PC-9 (cell line): ENCODE measurements around the gene LYRM7. TPM values are rescaled to one million over a fixed set of nuclear protein-coding genes. Genes with fewer than 3 reads are reported as not detected.

ENCODE experiments used
- BruUV-seq: library from RNA; stranded (reverse); fragments of 400-500 nt; replicated peaks from 2 replicates; lab custom pipeline; 2021; lab: Mats Ljungman, UMichigan
- CTCF ChIA-PET: fragments of 300-600 bp; sonication (Branson Sonifier 250); formaldehyde crosslinking; loops from one replicate; lab custom pipeline; 2022; ENCODE audit warnings: antibody characterized with exemption; lab: Charles Lee
- POLR2A ChIA-PET: fragments of 300-600 bp; sonication (Branson Sonifier 250); formaldehyde crosslinking; loops from one replicate; lab custom pipeline; 2022; ENCODE audit warnings: antibody characterized with exemption; ENCODE audit not compliant: unreplicated experiment; lab: Charles Lee
- DNase-seq, 2 experiments: peaks; one replicate each; pipeline versions ENCODE4 v3.0.0 to v3.0.0-alpha.2; 2015 to 2022; ENCODE audit warnings: mixed read lengths in 1 of 2
- H2AFZ ChIP-seq: fragments of 200-600 bp; sonication (generic); 2 replicates; pipeline ENCODE4 v1.8.1; 2017; ENCODE audit warnings: antibody characterized with exemption
- H3F3A ChIP-seq: fragments of 200-600 bp; sonication (generic); 2 replicates; pipeline ENCODE4 v1.8.1; 2017; ENCODE audit warnings: antibody characterized with exemption, mild to moderate bottlenecking, low read depth; ENCODE audit not compliant: insufficient read depth
- H3K27ac ChIP-seq: fragments of 200-600 bp; sonication (generic); 2 replicates; pipeline ENCODE4 v1.6.1; 2016; ENCODE audit warnings: mixed run types
- H3K27me3 ChIP-seq: fragments of 200-600 bp; sonication (generic); 2 replicates; pipeline ENCODE4 v1.6.1; 2016; ENCODE audit warnings: low read depth, mixed run types; ENCODE audit not compliant: insufficient read depth
- H3K36me3 ChIP-seq: fragments of 200-600 bp; sonication (generic); 2 replicates; pipeline ENCODE4 v1.6.1; 2016; ENCODE audit warnings: low read depth, mixed run types
- H3K4me1 ChIP-seq: fragments of 200-600 bp; sonication (generic); replicated peaks from 2 replicates; pipeline ENCODE4 v1.6.1; 2016; ENCODE audit warnings: mixed run types; ENCODE audit not compliant: insufficient read depth
- H3K4me2 ChIP-seq: fragments of 200-600 bp; sonication (generic); 2 replicates; pipeline ENCODE4 v1.6.1; 2017; ENCODE audit warnings: mixed run types
- H3K4me3 ChIP-seq: fragments of 200-600 bp; sonication (generic); 2 replicates; pipeline ENCODE4 v1.6.1; 2016; ENCODE audit warnings: mixed run types
- H3K79me2 ChIP-seq: fragments of 200-600 bp; sonication (generic); 2 replicates; pipeline ENCODE4 v1.6.1; 2017; ENCODE audit warnings: low read depth, mixed run types
- H3K9me2 ChIP-seq: fragments of 200-600 bp; sonication (generic); 2 replicates; pipeline ENCODE4 v1.8.1; 2017; ENCODE audit warnings: mild to moderate bottlenecking; ENCODE audit not compliant: insufficient read depth
- H3K9me3 ChIP-seq: fragments of 200-600 bp; sonication (generic); 2 replicates; pipeline ENCODE4 v1.8.1; 2016; ENCODE audit warnings: low read depth; ENCODE audit not compliant: insufficient read depth
- H4K20me1 ChIP-seq: fragments of 200-600 bp; sonication (generic); 2 replicates; pipeline ENCODE4 v1.8.1; 2017; ENCODE audit not compliant: insufficient read depth
- EZH2 ChIP-seq: fragments of 200-600 bp; sonication (generic); IDR thresholded peaks from 2 replicates; pipeline ENCODE4 v1.8.0; 2017; ENCODE audit warnings: antibody characterized with exemption, low read depth
- intact Hi-C: fragments of 100-400 bp; cut with micrococcal nuclease; formaldehyde crosslinking; loops from one replicate; pipeline ENCODE4 v1.10.0; 2022; ENCODE audit not compliant: unreplicated experiment
- total RNA-seq: library from RNA; stranded (reverse); gene quantifications from 2 replicates; pipeline ENCODE4 v1.2.3, GENCODE V29; 2021
- TF ChIP-seq, protein P1 (sequence below): fragments of 200-600 bp; sonication (generic); conservative IDR thresholded peaks from 2 replicates; pipeline ENCODE4 v1.6.1; 2017; ENCODE audit warnings: mixed run types, antibody characterized with exemption, mild to moderate bottlenecking, moderate library complexity

Gene LYRM7
- total RNA-seq, 1 experiment from 2014 or later = 9.5 TPM

GRCh38 chr5:131218392-131218791 is 47.6 kb downstream of the LYRM7 start:
- Histone ChIP-seq H3K27ac (no peak overlapping the region), H3K9me2 (no peaks in the 10 kb centered on the region; the same call in 1 of the 2 replicates), H3K4me3 (no peak overlapping the region), H3K36me3 (no peaks in the 10 kb centered on the region), H3K4me2 (no peak overlapping the region), H2AFZ (no peak overlapping the region), H3F3A (no peaks in the 10 kb centered on the region; the same call in 1 of the 2 replicates), H3K27me3 (no peaks in the 10 kb centered on the region), H3K79me2 (no peaks in the 10 kb centered on the region), H3K9me3 (no peaks in the 10 kb centered on the region), H4K20me1 (no peaks in the 10 kb centered on the region), H3K4me1 (peaks cover 17% of the 10 kb centered on the region)
- ChIA-PET CTCF (no interaction called here), POLR2A (no interaction called here)
- intact Hi-C loops = no loop called here
- no TSS peak for BruUV-seq
- TF ChIP-seq EZH2 = no peak
- TF ChIP-seq, protein P1, sequence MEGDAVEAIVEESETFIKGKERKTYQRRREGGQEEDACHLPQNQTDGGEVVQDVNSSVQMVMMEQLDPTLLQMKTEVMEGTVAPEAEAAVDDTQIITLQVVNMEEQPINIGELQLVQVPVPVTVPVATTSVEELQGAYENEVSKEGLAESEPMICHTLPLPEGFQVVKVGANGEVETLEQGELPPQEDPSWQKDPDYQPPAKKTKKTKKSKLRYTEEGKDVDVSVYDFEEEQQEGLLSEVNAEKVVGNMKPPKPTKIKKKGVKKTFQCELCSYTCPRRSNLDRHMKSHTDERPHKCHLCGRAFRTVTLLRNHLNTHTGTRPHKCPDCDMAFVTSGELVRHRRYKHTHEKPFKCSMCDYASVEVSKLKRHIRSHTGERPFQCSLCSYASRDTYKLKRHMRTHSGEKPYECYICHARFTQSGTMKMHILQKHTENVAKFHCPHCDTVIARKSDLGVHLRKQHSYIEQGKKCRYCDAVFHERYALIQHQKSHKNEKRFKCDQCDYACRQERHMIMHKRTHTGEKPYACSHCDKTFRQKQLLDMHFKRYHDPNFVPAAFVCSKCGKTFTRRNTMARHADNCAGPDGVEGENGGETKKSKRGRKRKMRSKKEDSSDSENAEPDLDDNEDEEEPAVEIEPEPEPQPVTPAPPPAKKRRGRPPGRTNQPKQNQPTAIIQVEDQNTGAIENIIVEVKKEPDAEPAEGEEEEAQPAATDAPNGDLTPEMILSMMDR = no peak
- DNase-seq = no peak

DNA sequence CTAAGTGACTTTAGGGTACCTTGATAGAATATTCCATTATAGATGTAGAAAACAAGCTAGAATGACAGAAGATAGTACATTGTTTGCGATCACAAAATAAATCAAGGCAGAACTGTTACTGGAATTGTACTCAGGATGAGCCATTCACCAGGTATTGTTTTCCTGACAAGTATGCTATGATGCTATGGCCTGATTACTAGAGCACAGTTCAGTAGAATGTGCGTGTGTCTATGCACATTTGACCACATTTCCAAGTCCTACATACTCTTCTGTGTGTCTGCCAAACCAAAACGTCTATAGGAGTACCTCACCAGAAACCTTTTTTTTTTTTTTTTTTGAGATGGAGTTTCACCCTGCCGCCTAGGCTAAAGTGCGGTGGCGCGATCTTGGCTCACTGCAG is 49.8 kb downstream of the LYRM7 start:
- Histone ChIP-seq H3K27me3 (no peaks in the 10 kb centered on the region), H3K9me2 (no peaks in the 10 kb centered on the region; the same call in 1 of the 2 replicates), H4K20me1 (no peaks in the 10 kb centered on the region), H3K4me1 (peaks cover 17% of the 10 kb centered on the region), H3K4me2 (no peak overlapping the region), H3K79me2 (no peaks in the 10 kb centered on the region), H3K36me3 (no peaks in the 10 kb centered on the region), H2AFZ (no peak overlapping the region), H3K27ac (no peak overlapping the region), H3K4me3 (no peak overlapping the region), H3K9me3 (no peaks in the 10 kb centered on the region), H3F3A (no peaks in the 10 kb centered on the region; the same call in 1 of the 2 replicates)
- ChIA-PET CTCF (interaction anchor here (0.7 kb wide), 1 partner anchor 1016 kb away, joined by 7 read pairs; no protein-coding TSS in a partner anchor), POLR2A (no interaction called here)
- TF ChIP-seq, protein P1 = no peak
- no peak for TF ChIP-seq EZH2
- intact Hi-C loops = no loop called here
- no peak for DNase-seq
- no TSS peak for BruUV-seq

GRCh38 chr5:131221008-131221703 is 50.4 kb downstream of the LYRM7 start:
- H3K9me2 ChIP-seq = no peaks in the 10 kb centered on the region; the same call in 1 of the 2 replicates
- no peak overlapping the region for H3K27ac ChIP-seq
- H3K4me2 ChIP-seq = no peak overlapping the region
- no peaks in the 10 kb centered on the region for H3K9me3 ChIP-seq
- H3K36me3 ChIP-seq = no peaks in the 10 kb centered on the region
- no peak overlapping the region for H3K4me3 ChIP-seq
- peaks cover 17% of the 10 kb centered on the region for H3K4me1 ChIP-seq
- CTCF ChIA-PET = interaction anchor here (0.6 to 0.7 kb wide), 2 partner anchors 135 to 1016 kb away, joined by 3 to 7 read pairs; no protein-coding TSS in a partner anchor
- no peaks in the 10 kb centered on the region; the same call in 1 of the 2 replicates for H3F3A ChIP-seq
- H3K27me3 ChIP-seq = no peaks in the 10 kb centered on the region
- intact Hi-C loops = no loop called here
- BruUV-seq = no TSS peak
- H3K79me2 ChIP-seq = no peaks in the 10 kb centered on the region
- no peak for DNase-seq
- TF ChIP-seq, protein P1 = no peak
- TF ChIP-seq EZH2 = no peak
- H2AFZ ChIP-seq = no peak overlapping the region
- H4K20me1 ChIP-seq = no peaks in the 10 kb centered on the region
- POLR2A ChIA-PET = no interaction called here
